Bone marrow (tissue), 2 donors: ENCODE results near the gene GP2.

ENCODE experiments used
- DNase-seq, 2 donors: peaks; one replicate each; lab custom pipeline; 2025; lab: John Stamatoyannopoulos, UW

Gene GP2

GRCh38 chr16:20327444-20328041, at the start of gene GP2:
Gene GP2 (minus strand): TSS chr16:20327513. CDS start chr16:20326431, 1,082 bp downstream.
- DNase-seq: no peak

DNA sequence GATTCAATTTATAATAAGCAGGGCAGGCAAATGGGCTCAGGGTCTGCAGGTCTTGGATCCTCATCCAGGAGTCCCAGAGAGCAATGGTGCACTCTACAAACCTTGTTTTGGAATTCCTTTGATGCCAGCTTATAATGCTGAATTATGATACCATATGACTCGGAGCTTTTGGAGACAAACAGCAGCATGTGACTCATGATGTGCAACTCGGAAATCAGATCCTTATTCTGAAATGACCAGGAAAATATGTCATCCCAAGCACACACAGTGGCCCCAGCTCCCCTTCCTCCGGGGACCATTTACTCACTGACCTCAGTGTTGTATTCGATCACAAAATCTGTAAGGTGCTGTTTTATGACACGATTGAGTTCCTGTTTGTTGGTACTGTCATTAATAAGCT, 45.4 kb upstream of the GP2 start:
- DNase-seq: no peak

DNA sequence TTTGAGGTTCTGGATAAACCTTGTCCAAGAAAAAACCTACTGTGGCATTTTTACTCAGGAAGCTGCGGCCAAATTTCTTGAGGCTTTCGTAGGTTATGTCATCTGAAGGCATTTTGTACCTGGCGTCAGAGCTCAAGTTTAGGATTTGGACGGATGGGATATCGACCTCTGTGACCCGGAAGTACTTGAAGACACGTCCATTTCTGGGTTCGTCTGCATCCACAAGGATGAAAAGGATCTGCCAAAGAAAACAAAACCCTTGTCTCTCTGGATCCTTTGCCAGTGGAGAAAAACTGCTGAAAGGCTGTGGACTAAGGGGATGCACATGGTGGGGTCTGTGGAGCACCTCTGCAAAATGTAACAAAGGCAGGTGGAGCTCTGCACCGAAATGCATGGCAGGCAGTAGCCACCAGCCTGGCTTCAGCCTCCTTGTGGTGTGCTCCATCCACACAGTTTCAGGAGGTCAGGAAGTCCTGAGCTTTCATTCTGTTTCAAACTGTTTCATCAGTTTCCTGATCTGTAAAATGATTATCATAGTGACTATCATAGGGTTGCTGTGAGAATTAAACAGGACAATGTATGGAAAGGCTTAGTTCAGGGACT, 42.2 kb upstream of the GP2 start:
- DNase-seq: no peak

GRCh38 chr16:20364051-20364450, 36.7 kb upstream of the GP2 start:
- DNase-seq: no peak

- DNase-seq: no peak
Measured at GRCh38 chr16:20363191-20363590, 35.9 kb upstream of the GP2 start.

- DNase-seq: no peak
Measured at GRCh38 chr16:20359997-20360396, 32.7 kb upstream of the GP2 start.

DNA sequence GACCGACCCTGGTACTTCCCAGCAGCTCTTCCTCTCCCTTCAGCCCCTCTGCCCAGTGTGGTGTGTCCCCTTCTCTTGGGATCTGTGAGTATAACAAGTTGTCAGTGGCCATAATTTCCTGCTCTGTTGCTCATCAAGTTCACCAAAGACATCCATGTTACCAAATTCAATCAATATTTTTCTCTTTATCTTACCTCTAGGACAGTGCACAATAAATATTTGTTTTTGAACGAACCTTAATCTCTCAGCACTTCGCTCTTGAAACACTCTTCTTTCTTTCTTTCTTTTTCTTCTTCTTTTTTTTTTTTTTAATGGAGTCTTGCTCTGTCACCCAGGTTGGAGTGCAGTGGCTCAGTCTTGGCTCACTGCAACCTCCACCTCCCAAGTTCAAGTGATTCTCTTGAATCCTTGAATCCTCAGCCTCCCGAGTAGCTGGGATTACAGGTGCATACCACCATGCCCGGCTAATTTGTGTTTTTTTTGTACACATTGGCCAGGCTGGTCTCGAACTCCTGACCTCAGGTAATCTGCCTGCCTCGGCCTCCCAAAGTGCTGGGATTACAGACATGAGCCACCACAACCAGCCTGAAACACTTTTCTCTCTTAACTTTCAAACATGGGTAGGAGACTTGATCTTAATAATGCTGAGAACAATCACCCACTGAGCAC, 27.9 kb upstream of the GP2 start:
- DNase-seq: no peak

DNA sequence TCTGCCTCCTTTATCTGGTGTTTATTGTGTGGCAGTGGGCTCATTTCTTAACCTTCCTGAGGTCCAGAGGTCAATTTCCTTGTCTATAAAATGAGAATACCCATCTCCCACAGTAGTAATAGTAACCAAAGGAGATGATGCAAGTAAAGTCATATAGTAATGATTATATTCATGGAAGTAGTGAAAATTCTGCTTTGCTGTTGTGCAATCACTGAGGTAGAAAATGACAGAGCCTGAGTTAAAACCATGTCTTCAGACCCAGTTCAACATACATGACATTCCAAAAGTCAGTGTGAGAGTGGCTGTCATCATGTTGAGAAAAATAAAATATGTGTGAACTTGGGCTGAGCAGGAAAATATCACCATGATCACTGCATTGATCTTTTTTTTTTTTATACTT, 26.1 kb upstream of the GP2 start:
- no peak for DNase-seq

DNA sequence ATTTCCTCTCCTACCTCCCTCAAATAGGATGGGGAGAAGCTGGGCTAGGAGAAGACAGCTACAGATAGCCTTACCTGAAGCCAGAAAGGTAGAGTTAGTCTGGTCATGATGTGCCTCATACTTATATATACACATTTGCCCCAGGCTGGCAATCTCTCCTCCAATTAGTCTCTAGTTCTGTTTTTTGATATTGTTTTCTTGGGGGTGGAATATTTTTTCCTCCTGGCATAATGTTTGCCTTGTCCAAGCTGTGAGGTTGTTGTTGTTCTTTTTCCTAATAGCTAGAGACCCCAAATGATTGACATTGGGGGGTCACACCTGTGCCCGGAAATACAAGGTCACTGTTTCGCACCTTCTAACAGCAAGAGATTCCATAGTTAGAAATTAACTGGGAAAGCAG, 25.3 kb upstream of the GP2 start, which contains the start of gene UMOD:
Gene UMOD (minus strand): TSS at position 101 of the 400 bp plus-strand sequence. CDS start 1,978 bp downstream, outside the sequence.
- no peak for DNase-seq

- DNase-seq: no peak
Measured at GRCh38 chr16:20349615-20350014, 22.3 kb upstream of the GP2 start.

DNA sequence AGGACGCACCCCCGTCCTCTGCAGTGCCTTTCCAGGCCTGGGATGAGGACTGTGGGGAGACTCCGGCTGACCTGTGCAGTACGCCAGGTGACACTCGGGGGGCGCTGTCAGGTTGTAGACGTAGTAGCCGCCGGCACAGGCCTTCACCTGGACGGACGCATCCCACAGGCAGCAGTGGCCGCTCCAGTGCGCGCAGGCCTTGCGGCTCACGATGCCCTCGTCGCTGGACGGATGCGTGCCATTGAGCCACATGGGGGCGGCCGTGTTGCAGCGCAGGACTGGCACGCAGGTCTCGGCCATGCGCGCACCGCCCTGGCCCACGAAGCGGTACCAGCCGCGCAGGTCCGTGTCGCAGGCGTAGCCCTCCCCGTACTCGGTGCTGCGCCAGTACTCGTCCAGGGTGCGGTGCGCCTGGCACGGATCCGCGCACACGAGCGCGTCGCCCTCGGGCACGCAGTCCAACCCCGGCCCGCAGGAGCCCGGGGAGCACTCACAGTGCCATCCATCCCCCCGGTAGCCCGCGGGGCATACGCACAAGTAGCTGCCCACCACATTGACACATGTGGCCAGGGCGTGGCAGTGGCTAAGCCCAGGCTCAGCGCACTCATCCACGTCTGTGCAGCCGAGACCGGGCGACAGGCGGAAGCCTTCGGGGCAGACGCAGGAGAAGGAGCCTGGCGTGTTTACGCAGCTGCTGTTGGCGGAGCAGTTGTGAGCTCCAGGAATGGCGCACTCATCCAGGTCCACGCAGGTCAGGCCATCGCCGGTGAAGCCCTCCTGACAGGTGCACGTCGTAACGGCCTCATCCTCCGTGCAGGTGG, 21.3 kb upstream of the GP2 start:
- no peak for DNase-seq

DNA sequence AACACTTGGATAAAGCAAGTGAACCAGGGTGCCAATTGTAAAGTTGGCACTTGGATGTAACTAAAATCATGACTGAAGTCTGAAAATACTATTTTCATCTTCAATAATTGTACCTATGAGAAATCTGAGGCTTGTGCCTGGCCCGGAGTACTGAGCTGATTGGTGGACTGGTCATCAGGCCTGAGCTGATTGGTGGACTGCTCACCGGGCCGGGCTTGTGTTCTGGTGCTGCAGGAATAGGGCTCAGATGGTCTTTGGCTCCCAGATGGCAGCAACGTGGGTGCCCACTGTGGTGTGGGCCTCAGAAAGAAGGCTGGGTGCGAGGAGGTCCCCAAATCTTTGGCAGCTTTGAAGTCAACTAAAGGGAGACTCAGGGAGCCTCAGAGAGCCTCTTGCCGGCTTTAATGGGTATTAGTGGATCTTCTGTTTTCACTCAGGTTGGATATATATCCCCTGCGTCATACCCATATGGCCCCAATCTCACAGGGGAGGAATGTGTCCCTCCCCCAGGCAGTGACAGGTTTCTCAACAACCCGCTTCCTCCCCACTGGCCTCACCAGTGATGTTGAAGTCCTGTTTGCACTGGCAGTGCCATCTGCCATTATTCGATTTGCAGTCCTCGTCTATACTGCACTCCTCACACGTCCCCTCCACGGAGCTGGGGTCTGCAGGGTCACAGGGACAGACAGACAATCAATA, 20.5 kb upstream of the GP2 start:
- DNase-seq: no peak

GRCh38 chr16:20344611-20345010, 17.3 kb upstream of the GP2 start:
- no peak for DNase-seq

- DNase-seq: no peak
Measured at GRCh38 chr16:20339744-20340143, 12.4 kb upstream of the GP2 start.

GRCh38 chr16:20336955-20337354, 9.6 kb upstream of the GP2 start:
- no peak for DNase-seq

- no peak for DNase-seq
Measured at GRCh38 chr16:20334396-20334795, 7.1 kb upstream of the GP2 start.

GRCh38 chr16:20333120-20333519, 5.8 kb upstream of the GP2 start:
- no peak for DNase-seq

DNA sequence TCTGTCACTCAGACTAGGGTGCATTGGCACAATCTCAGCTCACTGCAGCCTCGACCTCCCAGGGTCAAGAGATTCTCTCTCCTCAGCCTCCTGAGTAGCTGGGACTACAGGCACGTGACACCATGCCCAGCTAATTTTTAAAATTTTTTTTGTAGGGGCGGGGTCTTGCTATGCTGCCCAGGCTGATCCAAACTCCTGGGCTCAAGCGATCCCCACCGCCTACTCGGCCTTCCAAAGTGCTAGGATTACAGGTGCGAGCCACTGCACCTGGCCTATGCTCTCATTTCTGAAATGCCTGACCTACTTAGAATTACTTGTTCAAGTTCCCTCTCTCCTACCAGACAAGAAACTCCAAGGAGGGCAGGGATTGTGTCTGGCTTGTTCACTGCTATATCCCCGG, 5.1 kb upstream of the GP2 start:
- DNase-seq: no peak

GRCh38 chr16:20331635-20332034, 4.3 kb upstream of the GP2 start:
- DNase-seq: no peak

DNA sequence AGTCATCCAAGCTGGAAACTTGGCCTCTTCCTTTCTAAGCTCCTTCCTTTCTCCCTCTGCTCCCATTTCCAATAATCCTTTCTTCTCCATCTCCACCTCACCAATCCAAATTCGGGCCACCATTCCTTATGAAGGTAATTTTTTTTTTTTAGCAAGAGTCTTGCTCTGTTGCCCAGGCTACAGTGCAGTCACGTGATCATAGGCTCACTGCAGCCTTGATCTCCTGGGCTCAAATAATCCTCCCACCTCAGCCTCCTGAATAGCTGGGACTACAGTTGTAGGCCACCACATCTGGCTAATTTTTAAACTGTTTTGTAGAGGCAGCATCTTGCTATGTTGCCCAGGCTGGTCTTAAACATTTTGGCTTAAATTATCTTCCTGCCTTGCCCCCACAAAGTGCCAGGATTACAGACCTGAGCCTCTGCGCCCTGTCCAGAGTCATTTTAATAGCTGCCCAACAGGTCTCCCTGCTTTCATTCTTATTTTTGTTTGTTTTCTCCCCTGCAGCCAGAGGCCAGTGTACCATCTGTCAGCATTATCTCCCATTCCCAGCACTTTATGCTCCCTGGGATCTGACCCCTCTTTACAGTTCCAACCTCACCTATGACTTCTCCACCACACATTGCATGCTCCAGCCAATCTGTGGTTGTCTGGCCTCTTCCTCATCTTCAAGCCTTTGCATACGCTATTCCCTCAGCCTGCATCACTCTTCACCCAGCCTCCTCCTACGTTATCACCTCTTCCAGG, 2.3 kb upstream of the GP2 start:
- no peak for DNase-seq

DNA sequence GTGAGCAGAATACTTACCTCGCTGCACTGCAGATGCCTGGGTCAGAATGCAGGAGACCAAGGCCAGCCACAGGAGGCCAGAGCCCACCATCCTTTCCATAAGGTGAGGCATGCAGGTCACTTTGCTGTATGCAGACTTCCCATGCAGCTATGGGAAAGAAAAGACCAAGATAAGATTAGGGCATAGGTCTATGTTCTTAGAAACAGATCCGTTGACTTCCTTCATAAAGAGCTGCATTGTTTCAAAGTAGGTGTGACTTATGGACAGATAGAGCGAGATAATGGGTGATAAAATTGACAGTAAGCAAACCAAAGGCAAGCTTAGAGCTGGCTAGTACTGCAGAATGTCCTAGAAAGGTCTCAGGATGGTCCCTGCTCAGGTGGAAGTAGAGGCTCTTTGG, 992 bp downstream of the GP2 start:
- DNase-seq: no peak
